DMS79 (cell line): ENCODE data around the gene UBAC2.

Experiments
- DNase-seq: peaks from one replicate; lab custom pipeline; 2025; lab: John Stamatoyannopoulos, UW

UBAC2 gene

DNA sequence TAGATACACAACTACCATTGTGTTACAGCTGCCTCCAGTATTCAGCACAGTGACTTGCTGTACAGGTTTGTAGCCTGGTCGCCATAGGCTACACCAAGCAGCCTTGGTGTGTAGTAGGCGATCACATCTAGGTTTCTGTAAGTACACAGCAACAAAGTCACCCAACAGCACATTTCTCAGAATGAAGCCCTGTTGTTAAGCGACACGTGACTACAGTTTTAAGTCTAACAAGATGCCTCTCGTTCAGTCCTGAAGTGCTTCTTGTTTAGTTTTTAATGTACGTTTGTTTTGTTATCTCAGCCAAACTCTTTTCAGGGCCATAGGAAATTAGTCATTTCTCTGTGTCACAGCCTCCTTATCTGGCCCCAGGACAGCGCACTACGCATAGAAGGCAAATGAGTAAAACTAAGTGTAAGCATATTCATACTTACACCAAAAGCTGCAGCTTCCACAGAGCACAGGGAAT is 156.5 kb downstream of the UBAC2 start:
- no peak for DNase-seq

DNA sequence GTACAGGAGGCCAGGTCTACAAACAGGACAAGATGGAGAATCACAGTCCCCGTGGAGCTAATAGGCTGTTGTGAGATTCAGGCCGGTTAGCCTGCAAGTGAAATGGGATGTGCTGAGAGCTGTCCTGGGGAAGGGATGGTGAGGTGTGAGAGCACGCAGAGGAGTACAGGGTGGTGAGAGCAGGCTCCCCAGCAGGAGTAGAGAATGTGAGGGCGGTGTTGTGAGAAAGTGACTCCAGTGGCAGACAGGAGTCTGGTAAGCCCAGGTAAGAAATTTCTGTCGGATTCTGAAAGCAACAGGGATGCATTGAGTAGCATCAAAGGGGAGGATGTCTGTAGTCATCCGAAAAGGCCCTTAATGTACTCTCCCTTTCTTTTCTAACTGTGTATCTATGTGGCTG is 157.3 kb downstream of the UBAC2 start:
- DNase-seq, result no peak

DNA sequence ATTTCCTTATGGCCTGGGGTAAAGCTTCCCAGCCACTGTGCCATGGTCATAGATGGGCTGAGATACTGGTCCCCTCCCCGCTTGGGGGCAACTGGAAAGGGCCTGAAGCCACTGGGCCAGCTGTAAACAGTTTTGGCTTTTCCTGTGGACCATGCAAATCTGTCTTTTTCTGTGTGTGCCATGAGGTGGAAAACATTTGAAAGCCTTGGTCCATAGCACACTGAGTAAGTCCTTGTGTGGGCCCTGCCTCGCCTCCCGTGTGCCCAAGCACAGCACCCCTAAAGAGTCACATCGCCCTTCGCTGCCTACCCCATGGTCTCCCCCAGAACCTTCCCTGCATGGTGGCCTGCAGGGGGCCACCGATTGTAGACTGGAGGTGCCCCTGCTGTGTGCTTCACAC is 158.9 kb downstream of the UBAC2 start:
- no peak for DNase-seq

DNA sequence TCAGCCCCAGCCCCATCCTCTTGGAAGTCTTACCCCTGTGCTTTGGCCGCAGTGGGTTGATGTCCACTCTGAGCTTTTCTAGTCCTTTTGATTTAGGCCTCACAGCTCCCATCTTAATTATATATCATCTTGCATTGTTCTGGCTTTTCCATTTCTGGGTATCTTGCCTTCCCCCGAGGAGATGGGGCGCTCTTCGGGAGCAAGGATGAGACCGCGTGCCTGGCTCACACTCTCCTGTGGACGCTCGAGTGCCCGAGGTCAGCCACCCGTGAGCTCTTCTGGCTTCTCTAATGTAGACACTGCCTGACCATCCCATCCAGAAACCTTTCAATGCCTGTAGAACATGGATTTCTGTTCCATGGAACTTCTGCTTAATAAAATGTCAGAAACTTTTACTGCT is 160.0 kb downstream of the UBAC2 start:
- no peak for DNase-seq

DNA sequence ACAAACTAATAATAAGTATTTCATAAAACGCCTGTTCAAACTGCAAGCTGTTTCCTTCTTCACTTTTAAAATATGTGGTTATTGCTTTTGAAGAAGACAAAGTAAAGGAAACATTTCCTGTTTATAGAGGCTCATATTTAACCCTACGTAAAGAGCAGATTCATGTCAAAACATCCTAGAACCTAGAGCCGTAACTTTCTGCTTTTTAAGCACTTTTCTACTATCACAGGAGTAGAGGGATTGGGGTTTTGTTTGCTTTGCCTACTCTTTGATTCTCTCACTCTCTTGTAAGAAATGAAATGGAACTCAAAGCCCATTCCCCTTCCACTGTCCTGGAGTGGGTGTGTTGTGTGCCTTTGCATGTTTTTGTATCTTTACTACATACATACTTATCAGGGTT is 160.5 kb downstream of the UBAC2 start:
- no peak for DNase-seq

DNA sequence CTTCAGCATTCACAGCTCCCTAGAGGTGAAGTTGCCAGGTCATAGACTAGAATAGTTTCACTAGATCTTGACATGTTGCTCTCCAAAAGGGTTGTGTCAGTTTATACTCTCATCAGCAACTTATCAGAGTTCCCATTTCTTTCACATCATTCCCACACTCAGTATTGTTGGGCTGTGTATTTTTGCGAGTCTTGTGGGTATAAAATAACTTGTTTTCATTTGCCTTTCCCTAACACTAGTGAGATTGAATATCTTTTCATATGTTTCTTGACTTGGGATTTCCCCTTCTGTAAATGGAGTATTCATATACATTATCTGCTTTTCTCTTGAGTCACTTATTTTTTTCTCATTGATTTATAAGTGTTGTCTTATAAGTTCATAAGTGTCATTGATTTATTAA is 161.7 kb downstream of the UBAC2 start:
- DNase-seq, result no peak

DNA sequence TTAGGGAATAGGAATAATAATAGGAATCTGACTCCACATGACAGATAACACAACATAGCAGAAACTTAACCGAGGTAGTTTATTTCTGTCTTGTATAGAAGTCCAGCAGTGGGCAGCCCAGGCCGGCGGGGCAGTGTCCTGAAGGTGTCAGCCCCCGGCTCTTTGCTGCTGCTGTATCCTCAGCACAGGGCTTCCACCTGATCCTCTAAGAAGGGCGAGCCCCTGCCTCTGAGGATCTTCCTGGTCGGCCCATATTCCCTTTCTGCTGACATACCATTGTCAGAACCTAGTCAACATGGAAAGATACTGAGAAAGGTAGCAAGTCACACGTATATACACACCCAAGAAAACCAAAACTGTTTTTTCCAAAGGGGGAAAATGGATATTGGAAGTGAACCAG is 162.7 kb downstream of the UBAC2 start:
- DNase-seq, result no peak

DNA sequence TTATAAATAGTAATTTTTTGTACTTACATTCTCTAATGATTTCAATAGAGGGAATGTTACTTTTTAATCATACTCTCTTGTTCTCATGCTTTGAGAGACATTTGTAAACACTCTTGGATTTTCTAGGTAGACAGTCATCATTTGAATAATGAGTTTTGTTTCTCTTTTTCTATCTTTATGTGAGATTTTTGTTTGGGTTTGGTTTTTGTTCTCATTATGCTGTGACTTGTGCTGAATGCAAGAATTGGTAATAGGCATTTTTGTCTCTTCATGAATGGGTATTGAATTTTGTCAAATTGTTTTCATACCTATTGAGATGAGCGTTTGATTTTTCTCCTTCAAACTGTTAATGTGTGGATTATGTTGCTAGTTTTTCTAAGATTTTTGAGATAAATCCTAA is 163.3 kb downstream of the UBAC2 start:
- DNase-seq, result no peak

DNA sequence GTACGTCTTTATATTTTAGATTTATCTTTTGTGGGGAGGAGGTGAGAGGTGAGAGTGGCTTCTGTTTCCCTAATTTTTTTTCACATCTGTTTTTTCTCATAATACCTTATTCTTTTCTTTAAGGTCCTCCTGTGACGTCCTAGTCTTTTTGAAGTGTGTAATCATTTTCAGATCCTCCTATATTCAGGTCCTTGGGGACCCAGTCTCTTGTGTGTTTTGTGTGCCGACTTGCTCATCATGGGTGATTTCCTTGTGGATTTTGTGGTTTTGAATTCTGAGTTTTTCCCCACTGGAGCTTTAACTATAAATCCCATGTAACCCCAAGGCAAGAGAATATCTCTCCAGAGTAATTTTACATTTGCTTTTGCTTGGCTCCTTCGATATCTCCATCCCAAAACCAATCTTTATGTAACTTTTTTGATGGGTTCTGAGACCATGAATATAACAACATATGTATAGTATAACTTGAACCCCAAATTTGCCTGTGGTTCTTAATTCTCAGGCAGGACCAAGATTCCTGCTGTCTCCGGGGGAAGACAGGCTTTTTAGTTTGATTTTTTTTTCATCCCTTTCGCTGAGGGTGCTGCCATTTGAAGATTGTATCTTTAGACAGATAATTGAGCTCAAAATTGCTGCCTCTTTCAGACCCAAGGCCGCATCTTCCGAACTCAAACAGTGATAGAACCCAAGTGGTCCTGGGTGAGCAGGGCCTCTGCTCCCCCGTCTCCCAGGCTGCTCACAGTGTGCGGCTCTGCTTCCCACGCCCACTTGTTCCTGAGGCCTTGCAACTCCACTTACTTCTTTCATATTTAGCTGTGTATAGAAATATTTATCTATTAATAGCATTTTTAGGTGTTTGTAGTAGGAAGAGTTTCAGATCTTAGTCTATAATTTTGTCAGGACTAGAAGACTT is 165.7 kb downstream of the UBAC2 start:
- DNase-seq, result no peak

DNA sequence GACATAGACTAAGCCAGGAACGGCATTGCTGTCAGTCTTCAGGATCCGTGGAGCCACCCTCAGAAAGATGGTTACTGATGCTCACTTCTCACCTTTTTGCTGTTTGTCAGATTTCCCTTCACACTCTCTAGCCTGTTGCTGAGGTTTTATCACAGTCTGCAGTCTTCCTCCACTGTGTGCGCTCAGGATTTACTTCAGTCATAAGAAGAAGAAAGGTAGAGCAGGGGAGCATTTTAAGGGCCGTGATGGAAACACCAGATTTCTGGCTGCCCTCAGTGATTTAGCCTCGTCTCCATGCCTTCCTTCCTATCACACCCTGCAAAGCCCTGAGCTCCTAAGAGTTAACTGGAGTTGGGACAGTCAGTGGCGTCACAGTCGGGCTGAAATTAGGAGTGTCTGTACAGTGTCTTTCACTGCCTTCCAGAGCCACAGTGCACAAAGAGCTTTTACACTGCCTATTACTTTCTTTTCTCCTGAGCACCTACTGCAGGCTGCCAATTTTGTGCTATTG is 166.5 kb downstream of the UBAC2 start:
- DNase-seq, result no peak

DNA sequence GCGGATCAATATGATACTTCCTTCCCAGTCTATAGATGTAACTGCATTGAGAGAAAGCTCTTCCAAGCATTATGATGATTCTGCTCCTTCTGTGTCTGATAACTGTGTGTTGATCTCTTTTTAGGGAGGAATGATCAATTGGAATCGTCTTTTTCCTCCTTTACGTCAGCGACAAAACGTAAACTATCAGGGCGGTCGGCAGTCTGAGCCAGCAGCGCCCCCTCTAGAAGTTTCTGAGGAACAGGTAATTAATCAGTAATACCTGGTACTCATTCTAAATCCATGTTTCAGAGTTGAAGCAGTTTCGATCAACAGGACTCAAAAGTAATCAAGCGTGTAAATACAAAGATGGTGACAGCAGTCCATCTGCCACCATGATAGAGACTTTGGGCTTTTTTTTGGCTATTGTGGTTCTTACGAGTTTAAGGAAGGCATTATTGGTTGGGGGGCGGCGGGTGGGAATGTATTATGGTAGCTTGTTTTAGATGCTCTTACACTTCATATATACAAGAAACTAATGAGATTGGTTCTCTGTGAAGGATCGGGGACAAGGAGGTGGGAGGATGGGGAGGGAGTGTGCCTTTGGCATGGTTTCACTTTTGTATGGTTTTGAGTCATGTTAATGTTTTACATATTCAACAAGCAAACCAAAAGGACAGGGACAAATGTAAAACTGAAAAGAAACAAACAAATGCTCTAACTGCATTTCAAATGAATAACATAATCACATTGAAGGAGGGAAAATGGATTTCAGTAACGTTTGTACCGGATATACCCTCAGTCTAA is 167.2 kb downstream of the UBAC2 start:
- no peak for DNase-seq

DNA sequence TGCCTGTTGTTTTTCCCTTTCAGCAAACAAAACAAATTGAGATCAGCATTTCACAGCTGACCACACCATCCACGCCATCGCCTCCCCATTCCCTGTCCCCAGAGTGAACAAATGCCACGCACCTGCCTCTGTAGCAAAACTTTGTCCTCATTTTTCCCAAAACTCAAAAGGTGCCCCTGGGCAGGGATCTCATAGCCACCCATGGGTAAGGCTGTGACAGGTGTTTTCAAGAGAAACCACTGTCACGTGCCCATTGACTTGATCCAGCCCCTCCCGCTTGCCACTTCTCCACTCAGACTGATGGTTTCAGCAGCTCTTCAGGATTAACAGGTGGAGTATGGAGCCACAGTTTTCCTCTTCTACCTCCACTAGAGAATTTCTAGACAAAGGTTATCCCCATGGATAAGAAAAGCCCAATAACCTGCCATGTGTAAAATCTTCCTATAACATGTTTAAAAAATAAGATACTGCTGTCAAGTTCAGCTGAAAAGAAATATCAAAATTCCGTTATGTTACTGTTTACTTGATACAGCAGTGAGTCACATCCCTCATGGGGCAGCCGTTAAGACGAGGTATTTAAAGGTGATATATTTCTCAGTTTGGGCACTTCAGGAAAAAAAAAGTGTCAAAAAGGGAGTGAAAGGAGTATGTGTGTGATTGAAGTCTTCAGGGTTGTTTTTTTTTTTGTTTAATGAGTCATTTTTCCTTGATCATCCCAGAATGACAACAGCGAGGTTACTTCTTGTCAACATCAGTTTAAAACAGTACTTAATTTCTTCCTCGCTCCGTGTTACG is 170.0 kb downstream of the UBAC2 start:
- DNase-seq, result no peak

DNA sequence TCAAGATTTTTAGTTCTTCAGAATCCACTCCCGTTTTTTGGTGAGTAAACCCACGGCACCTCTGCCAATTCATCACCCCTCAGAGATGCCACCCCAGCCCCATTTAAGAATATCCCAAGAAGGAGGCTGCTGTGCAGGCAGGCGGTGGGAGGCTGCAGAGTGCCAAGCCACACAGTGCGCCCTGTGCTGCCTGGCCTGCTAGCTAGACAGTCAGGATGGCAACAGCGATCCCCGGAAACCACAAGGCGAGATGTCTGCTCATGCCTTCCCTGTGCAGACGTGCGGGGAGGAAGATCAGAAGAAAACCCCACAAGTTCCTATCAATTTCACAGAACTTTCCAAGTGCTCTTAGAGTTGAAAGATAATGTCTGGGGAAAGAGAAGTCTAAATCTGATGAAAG is 171.3 kb downstream of the UBAC2 start:
- DNase-seq, result no peak

DNA sequence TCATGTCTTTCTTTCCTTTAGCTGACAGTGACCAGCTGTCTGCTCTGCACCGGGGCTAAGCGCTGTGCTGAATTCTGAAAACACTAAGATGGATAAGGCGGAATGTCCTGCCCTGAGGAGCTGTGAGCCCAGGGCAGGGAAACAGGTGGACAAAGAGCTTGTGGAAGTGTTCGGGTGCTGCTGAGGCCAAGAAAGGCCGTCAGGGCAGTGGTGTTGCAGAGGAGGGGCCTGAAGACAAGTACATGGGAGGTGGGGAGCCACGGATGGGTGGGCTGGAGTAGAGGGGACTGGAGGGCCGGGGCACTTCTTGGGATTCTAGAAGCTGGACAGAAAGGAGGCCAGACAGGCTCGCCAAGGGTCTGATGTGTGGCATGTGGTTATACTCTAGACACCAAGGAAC is 172.8 kb downstream of the UBAC2 start:
- DNase-seq, result no peak

DNA sequence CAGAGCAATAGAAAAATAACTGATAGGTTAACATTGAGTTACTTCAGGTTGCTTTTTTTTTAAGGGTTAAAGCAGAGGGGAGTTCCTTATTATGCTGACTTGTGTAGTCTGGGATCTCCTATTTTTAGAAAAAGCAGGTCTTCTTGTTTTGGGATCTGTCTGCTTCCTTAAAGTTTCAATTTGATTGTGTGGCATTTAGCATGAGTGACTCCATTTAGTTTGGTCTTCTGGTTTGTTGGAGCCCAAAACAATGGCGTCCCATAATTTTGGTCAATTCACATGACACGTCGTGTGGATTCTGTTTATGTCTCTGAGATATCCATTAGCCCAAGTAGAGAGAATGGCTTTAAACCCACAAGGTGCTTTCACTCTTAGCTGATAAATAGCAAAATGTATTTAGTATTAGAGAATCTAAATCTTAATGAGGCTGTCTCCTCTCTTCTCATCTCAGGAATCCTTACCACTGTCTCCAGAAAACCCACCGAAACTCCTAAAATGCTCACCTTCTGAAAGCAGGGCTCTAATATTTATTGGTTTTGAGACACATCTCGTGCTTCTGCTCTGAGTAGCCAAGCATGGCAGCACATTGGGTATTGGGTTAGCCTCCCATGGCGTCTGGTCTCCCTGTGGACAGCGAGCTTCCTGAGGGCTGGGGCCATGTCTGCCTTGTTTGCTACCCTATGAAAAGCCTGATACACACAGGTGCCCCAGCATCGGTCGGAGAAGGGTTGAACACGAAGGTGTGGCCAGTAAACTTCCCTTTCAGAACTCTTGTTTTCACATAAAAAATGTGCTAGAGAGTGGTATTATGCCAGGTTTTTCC is 173.7 kb downstream of the UBAC2 start:
- no peak for DNase-seq

DNA sequence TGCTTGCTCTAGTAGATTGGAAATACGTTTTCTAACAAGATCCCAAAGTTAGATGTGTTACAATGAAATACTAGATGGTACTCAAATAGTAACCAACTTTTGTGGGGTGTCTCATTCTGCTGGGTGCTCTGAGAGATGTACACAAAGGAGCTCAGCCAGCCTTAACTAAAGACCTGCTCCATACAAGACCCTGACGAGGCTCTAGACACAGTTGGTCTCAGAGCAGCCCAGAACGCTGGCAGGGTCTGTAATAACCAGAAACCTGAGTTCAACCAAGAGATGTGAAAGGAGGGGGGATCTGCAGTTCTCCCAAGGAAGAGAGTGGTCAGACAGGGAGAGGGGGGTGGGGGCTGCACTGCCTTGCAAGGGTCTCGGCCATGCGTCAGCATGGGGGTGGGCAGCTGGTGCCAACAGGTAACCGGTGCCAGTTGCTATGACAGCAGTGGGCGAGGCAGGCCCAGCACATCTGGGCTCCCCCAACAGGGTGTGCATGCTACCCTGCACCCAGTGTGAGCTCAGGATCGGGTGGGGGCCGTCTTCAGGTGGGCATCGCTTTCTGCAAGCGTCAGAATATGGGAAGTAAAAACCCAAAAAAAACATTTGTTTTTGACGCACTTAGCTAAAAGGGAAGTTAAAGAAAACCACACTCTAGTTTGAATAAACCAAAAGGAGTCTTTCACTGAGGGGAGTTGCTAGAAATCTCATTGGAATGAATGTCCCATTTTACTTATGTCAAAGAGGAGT is 174.5 kb downstream of the UBAC2 start:
- DNase-seq, result no peak

DNA sequence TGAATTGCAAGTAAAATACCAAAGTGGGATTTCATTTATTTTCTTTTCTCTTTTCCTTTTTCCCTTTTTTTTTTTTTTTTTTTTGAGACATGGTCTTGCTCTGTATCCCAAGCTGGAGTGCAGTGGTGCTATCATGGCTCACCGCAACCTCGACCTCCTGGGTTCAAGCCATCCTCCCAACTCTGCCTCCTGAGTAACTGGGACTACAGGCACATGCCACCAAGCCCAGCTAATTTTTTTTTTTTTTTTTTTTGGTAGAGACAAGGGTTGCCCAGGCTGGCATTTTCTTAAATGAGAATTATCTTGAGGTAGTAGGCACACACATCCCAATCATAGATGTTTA is 175.1 kb downstream of the UBAC2 start:
- DNase-seq, result no peak

DNA sequence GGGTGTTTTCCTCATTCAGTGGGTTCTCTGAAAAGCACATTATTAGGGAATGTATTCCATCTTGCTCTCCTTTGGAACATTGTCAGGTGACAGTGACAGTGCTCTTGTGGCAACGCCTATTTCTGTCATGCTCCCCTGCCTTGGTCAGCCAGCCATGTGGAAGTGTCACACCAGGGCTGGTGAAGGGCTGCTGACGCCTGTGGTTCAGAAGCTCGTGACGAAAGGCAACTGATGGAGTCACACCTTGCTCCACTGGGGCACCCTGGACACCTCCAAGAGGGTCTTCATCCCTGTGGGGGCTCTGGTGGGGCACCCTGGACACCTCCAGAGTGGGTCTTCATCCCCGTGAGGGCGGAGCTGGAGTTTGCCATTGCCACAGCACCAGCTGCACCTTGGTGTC is 175.5 kb downstream of the UBAC2 start:
- no peak for DNase-seq

DNA sequence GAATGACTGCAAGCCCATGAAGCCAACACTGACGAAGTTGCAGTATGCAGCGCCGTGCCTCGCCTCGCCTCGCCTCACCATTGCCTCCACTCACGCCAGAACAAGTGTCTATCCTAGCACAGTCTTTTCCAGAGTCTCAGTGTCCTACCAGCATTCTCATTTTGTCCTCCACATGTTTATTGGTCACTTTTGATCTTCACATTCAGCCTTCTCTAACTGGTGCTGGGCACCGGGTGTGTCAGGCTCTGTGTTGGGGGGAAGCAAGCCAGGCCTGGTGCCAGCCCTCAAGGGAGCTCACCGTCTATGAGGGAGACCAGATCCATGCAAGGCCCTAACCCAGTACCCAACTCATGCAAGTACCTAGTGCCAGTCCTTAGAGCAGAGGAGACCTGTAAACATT is 176.3 kb downstream of the UBAC2 start:
- DNase-seq, result no peak

DNA sequence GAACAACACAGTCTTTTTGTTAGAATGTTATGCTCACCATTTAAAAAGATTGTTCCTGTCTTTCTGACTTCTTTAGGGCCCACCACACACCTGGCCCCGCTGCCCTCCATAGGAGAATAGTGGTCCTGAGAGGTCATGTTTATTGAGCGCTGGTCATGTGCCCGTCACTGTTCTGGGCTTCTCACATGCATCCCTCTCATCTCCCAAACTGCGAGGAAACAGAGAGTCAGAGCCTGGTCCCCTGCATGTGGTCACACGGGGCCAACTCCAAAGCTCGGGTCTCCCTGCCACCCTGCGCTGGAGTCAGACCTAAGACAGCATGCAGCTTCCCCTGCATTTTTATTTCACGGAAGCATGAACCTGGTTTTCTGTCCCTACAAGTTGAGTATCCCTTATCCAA is 177.0 kb downstream of the UBAC2 start:
- no peak for DNase-seq
